GM19468 (cell line): ENCODE data around the gene CSNK1G2.

Experiments
- ATAC-seq: cut with Tn5 transposase; IDR thresholded peaks from one replicate; pipeline ENCODE4 v1.9.1; 2021; ENCODE audit warnings: mild to moderate bottlenecking, moderate library complexity, moderate number of reproducible peaks; ENCODE audit not compliant: unreplicated experiment; ENCODE audit errors: extremely low read depth

CSNK1G2 gene

DNA sequence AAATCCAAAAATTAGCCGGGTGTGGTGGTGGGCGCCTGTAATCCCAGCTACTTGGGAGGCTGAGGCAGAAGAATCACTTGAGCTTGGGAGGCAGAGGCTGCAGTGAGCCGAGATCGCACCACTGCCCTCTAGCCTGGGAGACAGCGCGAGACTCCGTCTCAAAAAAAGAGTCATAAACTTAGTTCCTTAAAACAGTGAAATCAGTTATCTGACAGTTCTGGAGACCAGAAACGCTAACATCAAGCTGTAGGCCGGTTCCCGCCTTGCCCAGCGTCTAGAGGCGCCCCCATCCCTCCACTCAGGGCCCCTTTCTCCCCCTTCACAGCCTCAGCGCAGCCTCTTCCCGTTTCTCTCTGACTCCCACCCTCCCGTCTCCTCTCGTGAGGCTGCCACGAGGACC lies 23.8 kb upstream of the CSNK1G2 start:
- ATAC-seq = no peak

DNA sequence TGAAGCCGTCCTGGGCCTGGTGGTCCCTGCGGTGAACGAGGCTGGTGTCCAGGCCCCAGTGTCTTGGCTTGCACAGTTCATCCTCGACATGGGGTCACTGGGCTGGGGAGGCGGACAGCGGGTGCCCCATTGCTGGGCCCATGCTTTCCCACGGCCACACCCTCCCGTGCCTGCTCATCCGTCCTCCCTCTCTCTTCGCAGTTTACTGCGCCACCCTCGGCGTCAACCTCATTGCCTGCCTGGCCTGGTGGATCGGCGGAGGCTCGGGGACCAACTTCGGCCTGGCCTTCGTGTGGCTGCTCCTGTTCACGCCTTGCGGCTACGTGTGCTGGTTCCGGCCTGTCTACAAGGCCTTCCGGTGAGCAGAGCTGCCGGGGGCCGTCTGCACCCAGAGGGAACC lies 23.0 kb upstream of the CSNK1G2 start:
- ATAC-seq = no peak

DNA sequence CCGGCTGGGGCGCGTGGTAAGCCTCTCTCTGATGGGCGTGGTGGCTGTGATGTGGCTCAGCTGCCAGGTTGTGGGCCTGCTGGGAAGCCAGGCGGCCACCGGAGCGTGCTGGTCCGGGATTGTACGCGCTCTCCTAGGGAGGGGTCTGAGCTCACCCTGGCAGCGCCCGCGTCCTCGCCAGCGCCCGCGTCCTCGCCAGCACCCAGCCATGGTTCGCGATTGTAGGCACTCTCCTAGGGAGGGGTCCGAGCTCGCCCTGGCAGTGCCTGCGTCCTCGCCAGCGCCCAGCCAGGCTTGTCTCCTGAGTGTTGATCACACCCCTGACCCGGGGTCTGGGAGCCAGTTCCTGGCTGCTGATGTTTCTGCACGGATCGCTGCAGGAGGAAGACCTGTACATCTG lies 22.0 kb upstream of the CSNK1G2 start:
- ATAC-seq = no peak

DNA sequence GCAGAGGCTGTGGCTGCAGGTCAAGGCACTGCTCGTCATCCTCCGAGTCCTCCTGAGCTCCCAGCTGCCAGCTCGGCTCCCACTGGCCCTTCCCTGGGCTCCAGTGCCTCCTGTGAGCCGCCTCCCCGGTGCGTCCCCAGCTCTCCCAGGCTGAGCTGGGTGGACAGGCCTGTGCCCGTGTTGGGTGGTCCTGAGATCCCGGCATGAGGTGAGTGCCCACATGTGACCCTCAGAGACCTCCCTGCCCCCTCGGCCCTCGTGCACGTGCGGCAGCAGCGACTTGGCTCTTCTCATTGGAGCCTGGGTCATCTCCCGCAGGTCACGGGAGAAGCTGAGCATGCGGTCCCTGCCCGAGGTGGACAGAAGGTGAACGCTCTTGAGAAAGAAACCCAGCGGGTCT lies 20.3 kb upstream of the CSNK1G2 start:
- ATAC-seq = no peak

DNA sequence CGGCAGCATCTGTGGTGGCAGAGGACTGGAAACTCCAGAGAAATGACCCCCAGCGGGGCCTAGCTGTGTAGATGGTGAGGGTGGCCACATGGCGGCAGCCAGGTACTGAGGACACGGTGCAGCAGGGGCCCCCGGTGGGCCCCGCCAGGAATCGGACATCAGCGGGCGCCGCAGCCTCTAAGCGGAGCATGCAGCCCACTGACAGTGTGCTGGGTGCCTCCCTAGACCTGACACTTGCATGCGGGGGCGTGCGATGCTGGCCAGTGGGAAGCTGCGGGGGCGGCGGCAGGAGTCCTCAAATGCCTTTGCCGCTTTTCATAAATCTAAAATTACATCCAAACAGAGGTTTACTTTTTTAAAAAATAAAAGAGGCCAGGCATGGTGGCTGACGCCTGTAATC lies 19.6 kb upstream of the CSNK1G2 start:
- no peak for ATAC-seq

DNA sequence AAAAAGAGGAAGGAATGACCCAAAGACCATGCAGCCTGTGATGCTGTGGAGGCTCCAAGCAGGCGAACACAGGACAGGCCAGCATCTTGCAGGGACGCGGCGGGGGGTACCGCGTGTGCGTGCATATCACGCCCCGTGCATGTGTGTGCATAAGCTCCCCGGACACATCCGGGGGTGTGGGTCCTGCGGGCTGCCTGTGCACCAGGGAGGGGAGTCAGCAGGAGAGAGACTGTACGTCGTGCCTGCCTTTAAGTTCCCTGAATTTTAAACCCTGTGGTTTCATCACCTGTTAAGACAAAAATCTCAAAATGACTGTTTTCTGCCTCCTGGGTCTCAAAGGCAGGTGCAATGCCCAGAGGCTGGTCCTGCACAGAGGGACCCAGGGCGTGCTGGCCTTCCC lies 19.1 kb upstream of the CSNK1G2 start:
- ATAC-seq = no peak

DNA sequence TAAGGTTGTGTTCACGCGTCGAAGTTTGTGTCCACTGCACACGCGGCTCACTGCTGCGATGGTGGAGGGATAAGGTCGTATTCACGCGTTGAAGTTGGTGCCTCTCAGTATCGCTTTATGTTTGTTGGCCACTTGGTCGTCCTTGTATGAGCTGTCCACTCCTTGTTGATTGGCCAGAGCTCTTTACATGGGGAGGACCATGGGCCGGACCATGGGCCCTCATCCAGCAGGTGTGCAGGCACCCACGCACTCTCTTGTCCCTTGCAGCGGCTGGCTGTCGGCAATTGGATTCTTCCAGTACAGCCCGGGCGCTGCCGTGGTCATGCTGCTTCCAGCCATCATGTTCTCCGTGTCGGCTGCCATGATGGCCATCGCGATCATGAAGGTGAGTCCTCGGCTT lies 18.2 kb upstream of the CSNK1G2 start:
- ATAC-seq = no peak

DNA sequence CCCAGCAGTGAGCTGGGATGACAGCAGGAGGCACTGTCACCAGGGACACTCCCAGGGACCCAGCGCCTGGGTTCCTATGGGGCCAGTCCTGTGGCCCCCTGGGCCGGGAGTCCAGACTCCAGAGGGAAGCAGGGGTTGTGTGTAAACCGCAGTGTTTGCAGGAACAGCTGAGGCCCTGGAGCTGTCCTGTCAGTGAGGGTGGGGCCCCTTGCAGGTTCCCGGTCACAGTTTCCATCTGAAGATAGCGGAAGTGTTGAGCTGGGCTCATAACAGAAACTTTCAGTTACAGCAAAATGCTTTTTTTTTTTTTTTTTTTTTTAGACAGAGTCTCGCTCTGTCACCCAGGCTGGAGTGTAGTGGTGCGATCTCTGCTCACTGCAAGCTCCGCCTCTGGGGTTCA lies 17.7 kb upstream of the CSNK1G2 start:
- ATAC-seq = no peak

DNA sequence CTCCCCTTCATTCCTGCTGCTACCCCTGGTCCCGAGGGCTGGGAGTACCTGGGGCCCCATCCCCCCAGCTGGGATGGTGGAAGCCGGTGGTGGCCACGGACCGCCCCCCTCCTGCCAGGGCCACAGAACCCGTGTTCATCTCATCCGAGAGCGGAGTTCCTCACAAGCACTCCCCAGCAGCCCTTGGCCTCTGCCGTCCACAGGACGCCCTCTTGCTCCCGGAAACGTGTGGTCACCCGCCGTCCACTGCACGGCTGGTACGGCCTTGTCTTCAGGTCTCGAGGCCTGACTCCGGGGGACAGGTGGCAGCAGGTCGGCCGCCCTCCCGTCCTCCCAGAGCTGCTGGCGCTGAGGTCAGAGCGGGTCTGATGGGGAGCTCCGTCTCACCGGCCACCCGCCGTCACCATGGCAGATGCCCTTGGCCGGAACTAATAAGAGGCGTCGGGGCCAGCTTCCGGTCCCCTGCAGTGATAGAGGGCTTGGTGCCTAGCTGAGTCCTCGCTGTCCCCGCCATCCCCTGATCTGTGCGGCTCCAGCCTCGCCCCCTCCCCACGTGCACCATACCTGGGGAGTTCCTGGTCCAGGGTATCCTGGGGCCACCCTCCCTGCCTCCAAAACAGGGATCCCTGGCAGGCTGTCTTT lies 16.5 kb upstream of the CSNK1G2 start:
- ATAC-seq = no peak

DNA sequence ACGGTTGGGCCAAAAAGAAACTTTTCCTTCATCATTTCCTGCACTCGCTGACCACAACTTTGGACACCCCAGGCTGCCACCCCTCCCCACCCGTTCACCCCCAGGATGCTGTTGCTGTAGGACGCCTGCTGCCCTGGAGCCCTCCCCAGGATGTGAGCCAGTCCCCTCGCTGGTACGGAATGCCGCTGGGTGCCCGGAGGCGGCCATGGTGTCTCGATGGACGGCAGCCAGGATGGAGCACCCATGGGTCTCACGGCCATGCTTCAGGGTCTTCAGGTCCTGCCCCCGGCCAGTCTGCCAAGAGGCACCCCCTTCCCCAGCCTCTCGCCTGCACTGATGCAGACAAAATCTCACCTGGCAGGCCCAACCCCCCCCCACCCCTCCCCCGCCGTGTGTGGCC lies 15.4 kb upstream of the CSNK1G2 start:
- ATAC-seq = no peak

DNA sequence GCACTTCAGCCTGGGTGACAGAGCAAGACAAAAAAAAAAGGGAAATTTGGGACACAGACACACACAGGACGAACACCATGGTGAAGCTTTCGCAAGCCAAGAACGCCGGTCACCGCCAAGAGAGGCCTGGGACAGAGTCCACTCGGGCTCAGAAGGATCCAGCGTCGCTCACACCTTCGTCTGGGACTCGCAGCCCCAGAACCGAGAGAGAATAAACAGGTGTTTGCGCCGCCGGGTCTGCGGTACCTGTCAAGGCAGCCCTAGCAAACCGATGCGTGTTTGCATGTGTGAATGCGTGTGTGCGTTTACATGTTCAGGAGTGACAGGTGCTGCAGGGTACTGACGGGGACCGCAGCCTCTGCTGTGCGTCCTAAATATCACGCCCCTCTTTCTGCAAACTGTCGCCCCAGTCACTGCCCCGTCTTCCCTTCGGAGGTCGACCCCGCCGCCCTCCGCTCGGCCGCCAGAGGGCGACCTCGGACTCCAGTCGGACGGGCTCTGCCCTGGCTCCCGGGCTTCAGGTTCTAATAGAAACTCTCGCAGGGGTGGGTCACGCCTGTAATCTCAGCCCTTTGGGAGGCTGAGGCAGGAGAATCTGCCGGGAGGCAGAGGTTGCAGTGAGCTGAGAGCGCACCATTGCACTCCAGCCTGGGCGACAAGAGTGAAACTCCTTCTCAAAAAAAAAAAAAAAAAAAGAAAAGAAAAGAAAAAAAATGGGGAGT lies 11.8 kb upstream of the CSNK1G2 start:
- no peak for ATAC-seq

DNA sequence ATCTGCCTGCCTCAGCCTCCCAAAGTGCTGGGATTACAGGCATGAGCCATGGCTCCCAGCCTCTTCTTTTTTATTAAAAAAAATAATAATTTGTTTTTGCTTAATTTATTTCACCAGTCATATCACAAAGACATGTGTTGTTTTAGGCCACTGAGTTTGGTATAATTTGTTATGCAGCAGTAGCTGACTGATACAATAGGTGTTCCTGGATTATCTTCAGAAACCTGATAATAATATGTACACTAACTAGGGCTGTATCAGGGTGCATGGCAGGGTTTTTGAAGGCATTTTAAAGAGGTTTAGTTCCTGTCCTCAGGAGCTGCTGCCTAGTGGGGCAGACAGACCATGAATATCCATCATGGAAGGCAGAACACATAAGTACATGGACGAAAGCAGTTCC lies 9.5 kb upstream of the CSNK1G2 start:
- no peak for ATAC-seq

DNA sequence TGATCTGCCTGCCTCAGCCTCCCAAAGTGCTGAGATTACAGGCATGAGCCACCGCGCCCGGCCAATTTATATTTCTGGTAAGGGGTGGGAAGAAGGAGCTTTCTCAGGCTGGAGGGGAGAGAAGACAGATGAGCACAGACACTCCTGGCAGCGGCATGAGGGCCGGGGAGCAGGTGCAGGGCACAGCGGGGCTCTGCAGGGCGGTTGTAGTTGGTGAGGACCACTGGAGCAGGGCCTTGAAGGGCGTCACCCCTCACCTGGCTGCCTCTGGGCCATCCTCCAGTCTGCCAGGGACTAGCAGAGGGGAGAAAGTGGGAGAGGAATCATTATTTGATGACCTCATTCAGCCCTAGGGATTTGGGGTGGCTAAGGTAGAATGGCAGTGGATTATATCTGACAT lies 8.6 kb upstream of the CSNK1G2 start:
- ATAC-seq = no peak

DNA sequence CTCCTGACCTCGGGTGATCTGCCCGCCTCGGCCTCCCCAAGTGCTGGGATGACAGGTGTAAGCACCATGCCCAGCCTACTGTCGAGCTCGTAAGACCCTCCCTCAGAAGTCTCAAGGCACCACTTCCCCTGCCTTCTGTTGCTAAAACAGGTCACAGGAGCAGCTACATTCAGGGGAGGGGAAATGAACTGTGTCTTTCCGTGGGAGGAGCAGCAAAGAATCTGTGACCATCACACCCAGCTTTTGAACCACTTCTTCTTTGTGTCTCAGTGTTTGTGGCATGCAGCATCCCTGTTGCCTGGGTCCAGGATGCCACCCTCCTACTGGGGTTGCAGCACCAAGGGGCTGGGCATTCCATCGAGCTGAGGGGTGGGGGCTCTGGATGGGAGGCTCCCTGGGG lies 7.7 kb upstream of the CSNK1G2 start:
- ATAC-seq = no peak

DNA sequence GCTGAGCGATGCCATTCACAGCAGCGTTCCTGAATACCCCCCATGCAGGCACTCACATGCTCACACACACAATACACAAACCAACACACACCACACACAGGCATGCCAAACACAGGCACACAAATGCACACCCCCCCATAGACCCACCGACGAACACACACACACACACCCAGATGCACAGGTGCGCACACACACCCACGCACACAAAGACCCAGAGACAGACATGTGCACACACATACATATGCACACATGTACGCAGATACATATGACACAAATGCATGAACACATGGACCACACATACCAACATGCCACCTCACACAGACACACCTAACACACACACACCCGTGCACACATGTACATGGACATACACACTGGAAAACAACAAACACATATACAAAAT lies 7.0 kb upstream of the CSNK1G2 start:
- ATAC-seq = no peak

DNA sequence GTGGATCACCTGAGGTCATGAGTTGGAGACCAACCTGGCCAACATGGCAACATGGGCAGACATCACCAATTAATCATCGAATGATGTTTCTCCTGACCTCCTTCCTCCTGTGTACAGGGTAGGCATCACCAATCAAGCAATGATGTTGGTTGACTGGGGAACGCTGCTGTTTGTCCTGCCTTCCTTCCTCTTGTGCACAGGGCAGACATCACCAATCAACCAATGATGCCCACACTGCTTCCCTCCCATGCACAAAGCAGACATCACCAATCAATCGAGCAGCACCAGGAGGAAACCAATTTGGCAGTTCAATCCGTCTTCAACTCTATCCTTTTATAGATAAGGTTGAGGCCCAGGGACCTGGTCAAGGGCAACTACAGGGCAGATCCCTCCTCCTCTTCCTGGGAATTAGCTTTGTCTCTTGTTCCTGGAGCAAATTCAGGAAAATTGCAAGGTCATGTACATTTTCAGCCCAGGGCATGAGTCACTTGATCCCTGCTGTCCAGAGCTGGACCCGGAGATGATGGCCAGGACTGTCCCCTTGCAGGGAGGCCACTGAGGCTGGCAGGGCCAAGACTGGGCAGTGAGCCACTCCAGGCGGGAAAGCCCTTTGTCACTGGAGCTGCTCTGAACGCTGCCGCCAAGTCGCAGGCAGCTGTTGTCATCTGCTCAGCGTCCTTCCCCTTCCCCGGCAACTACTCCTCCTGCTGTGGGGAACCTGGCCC lies 5.3 kb upstream of the CSNK1G2 start:
- ATAC-seq = no peak

DNA sequence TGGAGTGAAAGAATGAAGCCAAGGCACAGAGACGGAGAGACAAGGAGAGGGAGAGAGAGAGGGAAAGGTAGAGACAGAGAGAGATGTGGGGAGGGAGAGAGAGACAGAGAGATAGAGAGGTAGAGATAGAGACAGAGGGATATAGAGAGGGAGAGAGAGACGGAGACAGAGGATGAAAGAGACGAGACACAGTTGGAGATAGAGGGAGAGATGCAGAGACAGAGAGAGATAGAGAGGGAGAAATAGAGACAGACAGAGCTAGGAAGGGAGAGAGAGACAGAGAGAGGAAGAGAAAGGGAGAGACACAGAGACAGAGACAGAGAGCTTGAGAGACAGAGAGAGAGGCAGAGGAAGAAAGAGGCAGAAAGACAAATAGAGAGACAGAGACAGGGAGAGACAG lies 4.5 kb upstream of the CSNK1G2 start:
- no peak for ATAC-seq

DNA sequence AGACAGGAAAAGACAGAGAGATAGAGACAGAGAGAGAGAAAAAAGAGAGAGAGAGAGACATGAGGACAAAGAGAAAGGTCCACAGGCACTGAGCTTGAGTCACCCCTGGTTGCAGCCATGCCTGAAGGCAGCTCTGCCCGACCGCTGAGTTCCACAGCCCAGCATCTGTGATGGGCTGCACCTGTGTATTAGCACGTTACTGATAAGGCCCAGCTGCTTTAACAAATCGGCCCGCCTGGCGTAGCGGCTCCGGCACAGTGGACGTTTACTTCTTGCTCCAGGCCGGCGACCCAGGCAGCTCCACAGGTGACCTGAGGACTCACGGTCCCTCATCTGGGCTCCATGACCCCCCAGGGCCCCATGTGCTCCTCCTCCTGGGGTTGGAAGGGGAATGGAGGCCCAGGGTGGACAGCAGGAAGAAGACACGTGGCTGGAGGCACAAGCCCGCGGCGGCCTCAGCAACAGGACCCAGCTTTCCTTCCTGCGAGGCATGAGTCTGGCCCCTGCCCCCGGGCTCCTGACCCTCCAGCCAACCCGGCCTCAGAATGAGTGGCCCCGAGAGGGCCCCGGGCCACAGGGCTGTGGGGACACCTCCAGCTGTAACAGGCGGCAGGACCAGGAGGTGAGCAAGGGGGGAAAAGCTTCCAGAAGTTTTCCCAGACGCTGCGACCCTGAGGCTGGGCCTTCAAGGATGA lies 3.9 kb upstream of the CSNK1G2 start:
- ATAC-seq = no peak

DNA sequence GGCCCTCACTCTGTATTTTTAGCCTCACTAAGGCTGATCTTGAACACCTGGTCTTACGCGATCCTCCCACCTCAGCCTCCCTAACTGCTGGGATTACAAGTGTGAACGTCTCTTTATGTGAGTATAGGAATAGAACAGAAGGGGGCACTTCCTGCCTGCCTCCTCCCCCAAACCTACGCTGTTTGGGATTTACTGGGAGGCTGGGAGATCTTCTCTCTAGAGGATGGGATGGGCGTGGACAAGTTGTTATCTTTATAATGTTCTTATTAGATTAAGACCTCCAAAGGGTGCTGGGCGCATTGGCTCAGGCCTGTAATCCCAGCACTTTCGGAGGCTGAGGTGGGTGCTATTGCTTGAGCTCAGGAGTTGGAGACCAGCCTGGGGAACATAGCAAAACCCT lies 2.9 kb upstream of the CSNK1G2 start:
- no peak for ATAC-seq

DNA sequence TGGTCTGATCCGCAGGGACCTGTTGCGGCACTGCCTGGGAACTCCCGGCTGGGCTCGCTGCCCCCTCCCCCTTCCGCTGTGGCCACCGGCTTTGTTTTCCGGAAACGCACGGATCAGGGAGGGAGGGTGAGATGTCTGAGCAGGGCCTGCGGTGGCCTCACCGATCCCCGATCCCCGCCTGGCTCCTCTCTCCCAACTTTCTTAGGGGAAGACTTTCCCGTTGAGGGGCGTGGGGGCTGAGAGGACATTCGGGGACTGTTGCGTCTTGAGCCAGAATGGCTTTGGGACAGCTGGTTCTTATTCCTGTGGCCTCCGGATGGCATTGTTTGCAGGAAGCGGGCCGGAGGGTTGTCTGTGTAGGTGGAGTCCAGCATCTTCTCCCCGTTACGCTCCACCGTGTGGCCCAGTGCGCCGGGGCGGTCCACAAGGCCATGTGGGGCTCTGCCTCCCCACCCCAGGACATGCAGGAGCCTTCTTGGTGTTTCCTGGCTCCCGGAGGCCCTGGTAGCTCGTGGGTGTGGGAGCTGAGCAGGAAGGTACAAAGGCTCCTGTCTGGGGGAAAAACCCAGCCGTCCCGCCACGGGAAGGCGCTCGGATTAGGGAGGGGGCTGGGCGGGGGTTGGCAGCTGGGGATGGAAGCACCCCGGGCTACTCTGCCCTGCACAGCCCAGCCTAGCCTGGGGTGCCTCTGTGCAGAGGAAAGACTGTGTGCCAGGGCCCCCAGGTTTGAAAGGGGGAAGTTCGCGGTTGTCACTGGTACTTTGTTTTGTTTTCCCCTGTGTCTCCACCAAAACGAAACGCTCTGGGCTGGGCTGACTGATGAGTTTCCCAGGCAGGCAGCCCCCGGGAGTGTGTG lies 1.3 kb downstream of the CSNK1G2 start:
- no peak for ATAC-seq
